Smooth muscle cell (in vitro differentiated cells): ENCODE results near the gene CLCN4. TPM values are rescaled to one million over a fixed set of nuclear protein-coding genes. Genes with fewer than 3 reads are reported as not detected.

Experiments
- DNase-seq: peaks from one replicate; lab custom pipeline; 2025; ENCODE audit not compliant: unreplicated experiment; lab: John Stamatoyannopoulos, UW
- H2AFZ ChIP-seq: fragments of 200-600 bp; sonication (generic); 2 replicates; pipeline ENCODE4 v1.6.0; 2016; ENCODE audit warnings: antibody characterized with exemption, low read depth, mild to moderate bottlenecking
- H3F3A ChIP-seq: fragments of 200-600 bp; sonication (generic); 2 replicates; pipeline ENCODE4 v1.6.0; 2017; ENCODE audit warnings: antibody characterized with exemption, low read depth
- H3K27ac ChIP-seq: fragments of 200-600 bp; sonication (generic); 2 replicates; pipeline ENCODE4 v1.5.1; 2016; ENCODE audit warnings: low read depth, mild to moderate bottlenecking
- H3K27me3 ChIP-seq: fragments of 200-600 bp; sonication (generic); 2 replicates; pipeline ENCODE4 v1.6.1; 2016; ENCODE audit warnings: low read depth, mild to moderate bottlenecking
- H3K36me3 ChIP-seq: fragments of 200-600 bp; sonication (generic); 2 replicates; pipeline ENCODE4 v1.5.1; 2016; ENCODE audit warnings: low read depth
- H3K4me1 ChIP-seq: fragments of 200-600 bp; sonication (generic); 2 replicates; pipeline ENCODE4 v1.5.1; 2016; ENCODE audit warnings: low read depth
- H3K4me2 ChIP-seq: fragments of 200-600 bp; sonication (generic); 2 replicates; pipeline ENCODE4 v1.6.0; 2016; ENCODE audit warnings: mild to moderate bottlenecking
- H3K4me3 ChIP-seq: fragments of 200-600 bp; sonication (generic); 2 replicates; pipeline ENCODE4 v1.5.1; 2016; ENCODE audit warnings: mild to moderate bottlenecking
- H3K79me2 ChIP-seq: fragments of 200-600 bp; sonication (generic); 2 replicates; pipeline ENCODE4 v1.6.0; 2016; ENCODE audit warnings: low read depth, mild to moderate bottlenecking
- H3K9ac ChIP-seq: fragments of 200-600 bp; sonication (generic); 2 replicates; pipeline ENCODE4 v1.6.0; 2016; ENCODE audit warnings: low read depth
- H3K9me3 ChIP-seq: fragments of 200-600 bp; sonication (generic); replicated peaks from 2 replicates; pipeline ENCODE4 v1.5.1; 2016; ENCODE audit warnings: low read depth
- H4K20me1 ChIP-seq: fragments of 200-600 bp; sonication (generic); 2 replicates; pipeline ENCODE4 v1.6.0; 2016; ENCODE audit warnings: low read depth
- CTCF ChIP-seq: fragments of 200-600 bp; sonication (generic); IDR thresholded peaks from 2 replicates; pipeline ENCODE4 v1.5.1; 2017; ENCODE audit warnings: borderline replicate concordance, mild to moderate bottlenecking, antibody characterized with exemption; ENCODE audit not compliant: insufficient read depth, poor library complexity, severe bottlenecking
- WGBS: methylation state at CpG from one replicate; pipeline ENCODE4 v1.1.7; 2016; ENCODE audit warnings: low lambda C conversion rate; 5-methylcytosine and 5-hydroxymethylcytosine counted together
- polyA plus RNA-seq: library from polyadenylated mRNA; unstranded; fragments of >200 nt; fragmentation: Nextera tagmentation; extraction: Ambion mirVana; gene quantifications from 2 replicates; pipeline ENCODE4 v1.2.1, GENCODE V29; 2016
- total RNA-seq: library from RNA; depleted of rRNA; stranded (reverse); fragments of >200 nt; gene quantifications from 2 replicates; pipeline ENCODE4 v1.2.3, GENCODE V29; 2014

The CLCN4 gene
- total and polyA plus RNA-seq, 2 experiments from 2014 or later: 2.5 to 3.1 TPM

- TF ChIP-seq CTCF: no peak
- Histone ChIP-seq H3K36me3 (no peaks in the 10 kb centered on the region), H3K4me3 (no peak overlapping the region), H3K9me3 (no peaks in the 10 kb centered on the region), H3K27ac (no peak overlapping the region), H3K4me2 (no peak overlapping the region), H3K9ac (no peak overlapping the region), H3K4me1 (no peaks in the 10 kb centered on the region), H3F3A (no peaks in the 10 kb centered on the region), H4K20me1 (no peaks in the 10 kb centered on the region), H2AFZ (no peak overlapping the region), H3K79me2 (no peaks in the 10 kb centered on the region), H3K27me3 (no peaks in the 10 kb centered on the region)
- 92% methylated on average over 12 of the region's 12 CpGs for WGBS
- no peak for DNase-seq
Measured at GRCh38 chrX:10129229-10129628, 27.5 kb upstream of the CLCN4 start.

- Histone ChIP-seq H3K36me3 (no peaks in the 10 kb centered on the region), H3K27me3 (no peaks in the 10 kb centered on the region), H3K27ac (no peak overlapping the region), H3K79me2 (no peaks in the 10 kb centered on the region), H3K4me2 (no peak overlapping the region), H3K4me3 (no peak overlapping the region), H3K9me3 (no peaks in the 10 kb centered on the region), H3F3A (no peaks in the 10 kb centered on the region), H3K9ac (no peak overlapping the region), H3K4me1 (no peaks in the 10 kb centered on the region), H2AFZ (no peak overlapping the region), H4K20me1 (no peaks in the 10 kb centered on the region)
- no peak for DNase-seq
- no peak for TF ChIP-seq CTCF
- 78% methylated on average over 3 of the region's 3 CpGs for WGBS
Measured at GRCh38 chrX:10130354-10130753, 26.4 kb upstream of the CLCN4 start.

DNA sequence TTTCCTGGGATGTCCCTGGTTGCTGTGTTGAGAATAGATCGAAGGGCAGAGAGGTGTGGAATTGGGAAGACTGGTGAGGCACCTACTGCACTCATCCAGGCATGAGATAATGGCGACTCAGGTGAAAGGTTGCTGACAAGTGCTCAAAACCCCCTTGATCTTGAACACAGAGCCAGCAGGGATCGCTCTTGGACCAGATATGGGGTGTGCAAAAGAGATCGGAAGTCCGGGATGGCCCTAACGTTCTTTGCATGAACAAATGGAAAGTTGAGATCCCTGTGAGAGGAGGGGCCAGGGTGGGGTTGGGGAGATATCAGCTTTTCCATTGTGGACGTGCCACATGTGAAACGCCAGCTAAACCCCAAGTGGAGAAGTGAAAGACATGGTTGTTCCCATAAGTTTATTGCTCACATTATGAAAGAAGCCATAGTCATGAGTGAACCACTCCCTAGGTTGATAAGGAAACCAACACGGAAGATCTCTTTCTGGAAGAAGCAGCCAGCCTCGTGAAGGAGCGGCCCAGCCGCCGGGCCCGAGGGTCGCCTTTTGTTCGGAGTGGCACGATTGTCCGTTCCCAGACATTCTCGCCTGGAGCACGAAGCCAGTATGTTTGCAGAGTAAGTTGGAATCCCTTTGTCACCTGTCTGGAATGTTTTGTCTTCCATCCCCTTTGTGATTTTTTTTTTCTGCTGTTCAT is 22.6 kb upstream of the CLCN4 start:
- Histone ChIP-seq H3K27ac (no peak overlapping the region), H4K20me1 (no peaks in the 10 kb centered on the region), H3K79me2 (no peaks in the 10 kb centered on the region), H3K4me3 (no peak overlapping the region), H3K4me2 (no peak overlapping the region), H3F3A (no peaks in the 10 kb centered on the region), H2AFZ (no peak overlapping the region), H3K9me3 (no peaks in the 10 kb centered on the region), H3K27me3 (no peaks in the 10 kb centered on the region), H3K36me3 (no peaks in the 10 kb centered on the region), H3K4me1 (no peaks in the 10 kb centered on the region), H3K9ac (no peak overlapping the region)
- 86% methylated on average over 20 of the region's 20 CpGs for WGBS
- DNase-seq: no peak
- no peak for TF ChIP-seq CTCF

DNA sequence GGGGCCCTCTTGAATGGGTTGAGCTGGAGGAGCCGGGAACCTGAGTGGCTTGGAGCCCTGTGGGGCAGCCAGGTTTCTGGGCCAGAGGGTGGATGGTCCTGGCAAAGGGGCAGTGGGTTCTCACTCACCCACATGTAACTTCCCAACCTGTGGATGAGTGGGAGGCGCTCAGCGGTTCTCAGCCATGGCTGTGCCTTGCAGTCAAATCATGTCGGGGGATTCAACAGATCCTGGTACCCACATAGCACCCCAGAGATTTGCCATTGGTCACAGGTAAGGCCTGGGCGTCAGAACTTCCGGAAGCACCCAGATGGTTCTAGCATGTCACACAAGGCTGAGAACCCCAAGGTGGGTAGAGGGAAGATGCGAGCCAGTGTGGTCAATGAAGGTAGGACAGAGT is 21.9 kb upstream of the CLCN4 start:
- no peak for TF ChIP-seq CTCF
- H3F3A ChIP-seq: no peaks in the 10 kb centered on the region
- no peaks in the 10 kb centered on the region for H3K79me2 ChIP-seq
- H3K4me1 ChIP-seq: no peaks in the 10 kb centered on the region
- 90% methylated on average over 7 of the region's 7 CpGs for WGBS
- H3K27me3 ChIP-seq: no peaks in the 10 kb centered on the region
- H3K4me2 ChIP-seq: no peak overlapping the region
- H3K36me3 ChIP-seq: no peaks in the 10 kb centered on the region
- H3K4me3 ChIP-seq: no peak overlapping the region
- no peak overlapping the region for H2AFZ ChIP-seq
- no peak overlapping the region for H3K27ac ChIP-seq
- no peak overlapping the region for H3K9ac ChIP-seq
- H4K20me1 ChIP-seq: no peaks in the 10 kb centered on the region
- no peak for DNase-seq
- H3K9me3 ChIP-seq: no peaks in the 10 kb centered on the region
